Kasumi-1 (cell line): ENCODE measurements around the gene GRIK5.
"Not testable (repeated sequence)": the region's sequence is repeated elsewhere in the genome, so short reads cannot be mapped to it uniquely, and the experiment has no call there.

Experiments
- DNase-seq, 2 experiments: peaks; one replicate each; lab custom pipeline; 2025; lab: John Stamatoyannopoulos, UW

Gene GRIK5

DNA sequence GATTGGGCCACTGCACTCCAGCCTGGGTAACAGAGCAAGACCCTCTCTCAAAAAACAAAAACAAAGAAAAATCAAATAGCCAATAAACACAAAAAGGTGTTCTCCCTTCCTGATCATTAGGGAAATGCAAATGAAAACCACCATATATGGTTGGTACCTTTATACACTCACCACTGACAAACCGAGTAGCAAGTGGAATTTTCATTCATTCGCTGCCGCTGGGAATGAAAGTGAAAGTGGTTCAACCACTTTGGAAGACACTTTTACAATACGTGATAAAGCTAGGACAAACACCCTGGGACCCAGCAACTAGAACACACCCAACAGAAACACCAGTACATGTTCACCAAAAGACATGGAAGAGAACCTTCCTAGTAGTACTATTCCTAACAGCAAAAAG lies 21.0 kb downstream of the GRIK5 start:
- DNase-seq = no peak

DNA sequence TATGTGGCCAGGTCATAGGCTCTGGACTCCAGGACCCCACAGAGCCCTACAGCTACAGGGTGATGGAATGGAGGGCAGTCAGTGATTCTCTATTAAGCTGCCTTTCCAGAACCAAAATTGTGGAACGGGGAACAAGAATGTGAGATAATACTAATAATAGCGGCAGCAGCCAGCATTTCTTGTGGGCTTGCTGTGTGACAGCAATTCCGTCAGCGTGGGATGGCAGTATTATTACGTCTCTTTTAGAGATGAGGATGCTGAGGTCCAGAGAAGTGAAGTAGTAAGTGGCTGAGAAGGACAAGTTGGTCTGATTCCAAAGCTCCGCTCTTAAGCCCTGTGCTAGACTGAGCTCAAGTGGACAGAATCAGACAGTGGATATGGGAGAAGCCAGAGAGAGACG lies 24.4 kb downstream of the GRIK5 start:
- DNase-seq = no peak

DNA sequence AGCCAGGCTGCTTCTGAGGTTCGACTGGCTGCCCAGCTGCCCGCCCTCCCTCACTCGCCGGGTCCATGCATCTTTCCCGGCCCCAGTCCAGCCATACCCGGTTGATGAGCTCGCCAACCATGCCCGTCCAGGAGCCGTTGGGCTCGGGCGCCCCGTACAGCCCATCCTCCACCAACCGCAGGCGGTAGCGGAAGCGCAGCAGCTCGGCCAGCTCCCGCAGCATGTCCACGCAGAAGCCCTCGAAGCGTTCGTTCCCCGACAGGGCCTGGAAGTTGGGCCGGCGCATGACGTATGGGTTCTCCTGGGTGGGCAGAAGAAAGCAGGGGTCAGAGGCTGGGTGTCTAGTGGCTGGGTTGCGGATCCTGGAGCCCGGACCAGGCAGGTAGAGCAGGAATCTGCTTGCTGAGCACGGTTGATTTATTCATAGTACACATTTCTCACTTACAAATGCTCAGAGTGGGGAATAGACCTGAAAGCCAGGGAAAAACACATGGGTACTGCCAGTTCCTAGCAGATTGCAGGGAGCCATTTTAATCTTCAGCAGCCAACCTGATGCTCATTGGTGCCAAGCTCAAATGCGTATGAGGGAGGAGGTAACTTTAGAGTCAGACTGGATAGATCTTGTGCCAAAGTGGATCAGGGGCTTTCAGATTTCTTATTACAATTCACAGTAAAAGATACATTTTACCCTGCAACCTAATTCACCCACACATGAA lies 27.4 kb downstream of the GRIK5 start:
- no peak for DNase-seq

DNA sequence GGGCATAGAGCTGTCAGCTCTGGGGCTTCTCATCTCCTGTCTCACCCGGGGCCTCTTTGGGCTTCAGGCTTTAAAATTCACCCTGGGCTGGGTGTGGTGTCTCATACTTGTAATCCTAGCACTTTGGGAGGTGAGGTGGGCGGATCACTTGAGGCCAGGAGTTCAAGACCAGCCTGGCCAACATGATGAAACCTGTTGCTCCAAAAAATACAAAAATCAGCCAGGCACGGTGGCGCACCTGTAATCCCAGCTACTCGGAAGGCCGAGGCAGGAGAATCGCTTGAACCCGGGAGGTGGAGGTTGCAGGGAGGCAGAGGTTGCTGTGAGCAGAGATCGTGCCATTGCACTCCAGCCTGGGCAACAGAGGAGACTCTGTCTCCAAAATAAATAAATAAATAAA lies 29.5 kb downstream of the GRIK5 start:
- DNase-seq = not testable (repeated sequence)

DNA sequence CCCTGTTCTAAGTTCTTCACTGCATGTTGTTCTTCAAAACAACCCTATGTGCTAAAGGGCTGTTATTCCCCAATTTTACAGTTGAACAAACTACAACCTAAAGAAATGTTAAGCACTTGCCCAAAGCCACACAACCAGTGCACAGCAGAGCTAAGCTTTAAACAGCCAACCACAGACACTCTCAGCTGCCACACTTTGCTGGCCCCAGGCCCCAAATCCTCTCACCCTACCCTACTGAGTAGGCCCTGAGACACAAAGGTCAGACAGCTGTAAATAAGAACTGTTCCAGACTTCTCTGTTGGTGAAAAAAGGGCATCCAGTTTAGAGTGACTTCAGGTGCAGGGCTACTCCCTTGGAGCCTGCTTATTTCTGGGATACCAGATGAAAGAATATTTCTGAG lies 30.0 kb downstream of the GRIK5 start:
- no peak for DNase-seq

DNA sequence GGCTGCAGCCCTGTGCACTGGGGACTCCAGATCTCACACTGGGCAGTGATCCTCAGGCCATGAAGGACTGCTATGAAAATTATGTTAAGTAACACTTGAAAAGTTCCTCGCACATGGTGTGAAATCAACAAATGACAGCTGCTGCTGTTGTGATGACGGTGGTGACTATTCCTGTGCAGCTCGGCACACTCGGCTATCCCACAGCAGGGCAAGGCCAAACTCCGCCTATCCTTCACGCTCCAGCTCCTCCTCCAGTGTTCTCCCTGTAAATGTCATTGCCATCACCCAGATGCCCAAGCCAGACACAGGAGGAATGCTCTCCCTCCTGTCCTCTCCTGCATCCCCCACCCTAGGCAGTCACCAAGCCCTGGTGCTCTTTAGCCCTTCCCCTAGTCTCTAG lies 31.3 kb downstream of the GRIK5 start:
- no peak for DNase-seq

DNA sequence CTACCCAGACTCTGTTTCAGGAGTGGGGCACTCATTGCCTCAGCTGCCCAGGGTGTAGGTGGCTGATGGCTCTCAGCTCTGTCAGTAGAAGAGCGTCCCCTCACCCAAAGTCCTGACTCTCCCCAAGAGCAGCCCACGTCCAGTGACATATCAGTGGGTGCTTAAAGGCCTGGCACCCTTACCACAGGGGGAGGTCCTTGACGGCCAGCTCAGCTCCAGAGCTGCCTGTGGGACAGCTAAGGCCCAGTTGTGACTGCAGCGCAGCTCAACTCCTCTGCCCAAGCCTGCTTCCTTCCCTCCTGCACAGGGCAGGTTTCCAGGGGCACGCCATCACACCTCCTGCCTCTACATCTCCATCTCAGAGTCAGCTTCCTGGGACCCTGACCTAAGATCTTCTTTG lies 32.4 kb downstream of the GRIK5 start:
- DNase-seq = no peak

DNA sequence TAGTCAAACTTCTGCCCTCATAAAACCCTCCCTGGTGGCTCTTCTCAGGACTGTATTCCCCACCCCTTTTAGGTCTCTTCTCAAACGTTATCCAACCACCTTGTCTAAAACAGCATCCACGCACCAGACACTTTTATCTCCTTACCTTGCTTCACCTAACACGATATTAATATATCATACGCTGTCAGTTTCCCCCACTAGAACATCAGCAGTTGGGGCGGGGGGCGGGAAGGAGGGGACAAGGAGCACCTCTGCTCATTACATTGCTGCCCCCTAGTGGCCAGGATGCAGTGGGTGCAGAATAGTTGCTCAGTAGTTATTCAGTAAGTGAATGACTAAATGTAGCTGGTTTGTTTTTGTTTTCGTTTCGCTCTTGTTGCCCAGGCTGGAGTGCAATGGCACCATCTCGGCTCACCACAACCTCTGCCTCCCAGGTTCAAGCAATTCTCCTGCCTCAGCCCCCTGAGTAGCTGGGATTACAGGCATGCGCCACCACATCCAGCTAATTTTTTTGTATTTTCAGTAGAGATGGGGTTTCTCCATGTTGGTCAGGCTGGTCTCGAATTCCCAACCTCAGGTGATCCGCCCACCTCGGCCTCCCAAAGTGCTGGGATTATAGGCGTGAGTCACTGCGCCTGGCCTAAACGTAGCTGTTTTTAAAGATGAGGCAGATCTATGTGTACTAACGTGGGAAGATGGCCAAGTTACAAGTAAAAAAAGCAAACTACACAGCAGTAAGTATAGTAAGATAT lies 35.2 kb downstream of the GRIK5 start:
- peak; percentile 41 to 64 for DNase-seq

DNA sequence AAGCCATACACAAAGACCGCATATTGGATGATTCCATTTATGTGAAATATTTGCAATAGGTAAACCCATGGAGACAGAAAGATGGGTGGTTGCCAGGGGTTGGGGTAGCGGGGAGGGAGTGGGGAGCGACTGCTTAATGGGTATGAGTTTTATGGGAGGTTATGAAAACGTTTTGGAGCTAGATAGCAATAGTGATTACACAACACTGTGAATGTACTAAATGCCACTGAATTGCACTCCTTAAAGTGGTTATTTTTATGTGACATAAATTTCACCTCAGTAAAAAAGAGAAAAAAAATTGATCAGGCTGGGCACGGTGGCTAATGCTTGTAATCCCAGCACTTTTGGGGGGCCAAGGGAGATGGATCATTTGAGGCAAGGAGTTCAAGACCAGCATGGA lies 36.6 kb downstream of the GRIK5 start:
- no peak for DNase-seq

DNA sequence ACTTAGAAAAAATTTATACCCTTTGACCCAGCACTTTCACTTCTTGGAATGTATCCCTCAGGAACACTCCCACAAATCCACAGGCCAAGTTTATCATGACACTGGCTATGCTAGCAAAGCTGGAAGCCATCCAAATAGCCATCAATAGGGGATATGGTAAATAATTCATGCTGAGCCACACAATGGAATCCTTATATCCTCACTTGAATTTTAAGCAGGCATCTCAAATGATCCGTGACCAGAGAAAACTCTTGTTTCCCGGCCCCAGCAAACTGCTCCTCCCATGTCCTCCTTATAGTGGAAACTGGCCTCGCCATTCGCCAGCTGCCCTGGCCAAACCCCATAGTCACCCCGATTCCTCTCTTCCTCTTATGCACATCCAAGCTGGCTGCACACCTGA lies 37.6 kb downstream of the GRIK5 start:
- no peak for DNase-seq

DNA sequence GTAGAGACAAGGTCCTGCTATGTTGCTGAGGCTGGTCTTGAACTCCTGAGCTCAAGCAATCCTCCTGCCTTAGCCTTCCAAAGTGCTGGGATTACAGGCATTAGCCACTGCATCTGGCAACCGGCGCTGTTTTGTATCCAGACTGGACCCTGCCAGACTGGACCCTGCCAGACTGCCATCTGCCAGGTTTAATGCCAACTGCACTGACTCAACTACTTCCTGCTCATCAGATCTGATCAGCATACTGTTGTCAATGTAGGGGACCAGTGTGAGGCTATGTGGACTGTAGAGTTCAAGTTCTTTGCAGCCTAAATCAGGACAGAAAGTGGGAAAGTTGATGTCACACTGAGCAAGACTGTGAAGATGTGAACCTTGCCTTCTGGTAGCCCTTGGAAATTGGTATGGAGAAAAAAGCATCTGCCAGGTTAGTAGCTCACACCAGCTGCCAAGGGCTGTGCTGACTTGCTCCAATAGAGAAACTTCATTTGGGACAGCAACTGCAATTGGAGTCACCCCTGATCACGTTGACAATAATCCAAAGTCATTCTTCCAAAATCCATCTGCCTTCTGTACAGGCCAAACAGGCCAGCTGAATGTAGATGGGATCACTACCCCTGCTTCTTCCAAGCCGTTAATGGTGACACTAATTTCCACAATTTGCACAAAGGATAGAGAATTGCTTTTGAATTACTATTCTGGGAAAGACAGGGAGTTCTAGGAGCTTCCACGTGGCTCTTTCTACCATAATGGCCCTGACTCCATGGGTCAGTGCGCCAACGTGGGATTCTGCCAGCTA lies 39.2 kb downstream of the GRIK5 start:
- DNase-seq = no peak

DNA sequence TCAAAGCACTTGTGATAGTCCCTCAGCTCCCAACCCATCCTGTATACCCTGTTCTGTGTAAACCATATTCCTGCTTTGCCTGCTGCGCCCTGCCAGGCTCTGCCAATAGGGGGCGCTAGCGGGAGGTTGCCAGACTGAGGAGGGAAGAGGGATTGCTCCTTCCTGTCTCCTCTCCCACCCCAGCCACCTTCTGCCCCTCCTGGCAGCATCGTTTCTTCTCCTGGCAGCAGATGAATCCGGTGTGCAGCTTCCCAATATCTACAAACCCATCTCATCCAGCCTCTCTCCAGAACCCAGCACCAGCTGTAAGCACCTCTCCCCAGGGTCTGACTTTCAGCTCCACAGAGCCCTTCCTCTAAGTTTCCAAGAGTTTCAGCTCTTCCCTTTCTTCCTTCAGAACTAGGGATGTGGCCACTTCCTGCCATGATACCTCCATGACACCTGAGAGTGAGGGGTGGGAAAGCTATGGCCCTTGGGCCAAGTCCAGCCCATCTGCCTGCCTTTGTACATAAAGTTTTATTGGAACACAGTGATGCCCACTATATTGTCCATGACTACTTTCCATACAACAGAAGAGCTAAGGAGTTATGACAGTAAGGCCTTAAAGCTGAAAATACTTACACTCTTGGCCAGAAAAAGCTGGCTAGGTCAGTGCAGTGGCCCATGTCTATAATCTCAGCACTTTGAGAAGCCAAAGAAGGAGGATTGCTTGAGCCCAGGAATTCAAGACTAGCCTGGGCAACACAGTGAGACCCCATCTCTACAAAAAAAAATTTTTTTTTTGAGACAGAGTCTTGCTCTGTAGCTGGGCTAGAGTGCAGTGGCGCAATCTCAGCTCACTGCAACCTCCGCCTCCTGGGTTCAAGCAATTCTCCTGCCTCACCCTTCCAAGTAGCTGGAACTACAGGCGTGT lies 41.4 kb downstream of the GRIK5 start:
- DNase-seq = peak; percentile 3 to 31

DNA sequence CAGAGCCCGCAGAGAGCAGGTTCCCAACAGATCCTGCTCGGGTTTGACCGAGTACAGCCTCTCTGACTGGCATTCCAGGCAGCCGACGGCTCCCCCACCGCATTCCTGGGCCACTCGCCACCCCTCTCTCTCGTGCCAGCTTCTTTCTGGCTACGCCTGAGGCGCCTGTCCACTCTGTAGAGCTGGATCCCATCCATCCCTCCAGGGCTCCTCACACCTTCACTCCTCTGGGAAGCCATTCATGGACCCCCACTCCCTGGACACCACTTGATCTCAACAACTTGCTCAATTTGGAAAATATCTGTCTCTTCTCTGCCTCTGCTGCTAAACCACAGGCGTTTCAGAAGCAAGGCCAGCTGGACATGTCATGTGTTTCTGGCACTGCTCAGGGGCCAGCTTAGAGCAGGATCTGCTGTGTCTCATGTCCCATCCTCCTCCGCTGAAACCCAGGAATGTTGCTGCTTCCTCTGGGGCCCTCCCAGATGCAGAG lies 45.3 kb downstream of the GRIK5 start:
- no peak for DNase-seq

DNA sequence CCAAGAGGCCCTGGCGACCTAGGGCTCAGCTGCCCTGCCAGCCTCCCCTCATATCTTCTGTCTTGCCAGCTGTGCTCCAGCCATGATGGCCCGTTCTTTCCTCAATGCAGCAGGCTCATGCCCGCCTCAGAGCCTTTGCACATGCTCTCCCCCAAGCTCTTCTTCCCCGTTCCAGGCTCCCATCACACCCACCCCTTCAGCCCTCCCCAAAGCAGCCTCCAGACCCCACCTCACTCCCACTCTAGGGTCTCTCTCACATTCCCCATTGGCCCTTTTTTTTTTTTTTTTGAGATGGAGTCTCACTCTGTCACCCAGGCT lies 46.1 kb downstream of the GRIK5 start:
- DNase-seq = no peak

DNA sequence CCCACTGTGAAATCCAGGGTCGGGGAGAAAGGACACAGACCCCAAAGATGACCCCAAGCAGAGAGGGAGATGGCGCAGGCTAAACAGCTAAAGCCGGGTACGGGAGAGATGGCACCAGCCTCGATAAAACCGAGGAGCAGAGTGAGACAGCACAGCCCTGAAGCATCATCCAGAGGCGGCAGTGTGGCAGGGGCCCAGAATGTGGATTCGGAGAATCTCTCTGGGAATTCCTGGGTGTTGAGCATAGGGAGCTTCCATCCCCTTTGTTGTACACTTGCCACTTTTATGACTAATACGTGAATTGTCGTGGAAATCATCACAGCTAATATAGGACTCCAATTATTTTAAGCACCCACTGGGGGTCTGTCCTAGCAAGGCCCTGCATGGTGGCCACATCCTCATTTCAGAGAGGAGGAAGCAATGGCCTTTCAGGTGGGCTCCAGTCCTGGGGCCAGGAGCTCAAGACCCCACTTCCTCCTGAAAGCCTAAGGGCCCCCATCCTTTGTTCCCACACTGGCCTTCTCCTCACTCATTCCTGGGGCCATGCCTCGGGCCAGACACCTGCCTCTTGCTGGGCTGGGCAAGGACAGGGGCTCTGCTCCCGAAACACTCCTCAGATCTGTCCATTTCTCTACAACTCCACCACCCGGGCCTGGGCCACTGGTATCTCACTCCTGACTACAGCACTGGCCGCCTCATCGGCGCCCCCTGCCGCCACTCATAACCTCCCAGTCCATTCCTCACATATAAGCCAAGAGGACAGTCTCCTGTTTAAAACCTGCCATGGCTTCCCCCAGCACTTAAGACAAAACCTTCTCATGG lies 46.7 kb downstream of the GRIK5 start:
- DNase-seq = peak in 1 of 2 experiments; percentile 6

DNA sequence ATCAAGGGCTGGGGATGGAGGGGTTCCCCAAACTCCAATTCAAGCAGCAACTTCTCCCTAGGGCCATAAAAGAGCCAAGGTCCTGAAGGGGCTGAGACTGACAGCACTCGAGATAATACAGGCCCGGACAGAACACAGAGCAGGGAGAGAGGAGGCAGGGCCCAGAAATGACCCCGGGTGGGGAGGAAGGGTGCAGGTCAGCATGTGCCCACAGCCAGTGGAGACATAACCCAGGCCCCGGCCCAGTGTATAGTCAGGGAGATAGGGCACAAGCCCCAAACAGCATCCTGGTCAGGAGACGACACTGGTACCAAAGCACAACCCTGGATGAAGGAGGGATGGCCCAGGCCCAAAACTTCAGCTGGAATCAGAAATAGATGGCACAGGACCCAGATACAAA lies 47.4 kb downstream of the GRIK5 start:
- no peak for DNase-seq

DNA sequence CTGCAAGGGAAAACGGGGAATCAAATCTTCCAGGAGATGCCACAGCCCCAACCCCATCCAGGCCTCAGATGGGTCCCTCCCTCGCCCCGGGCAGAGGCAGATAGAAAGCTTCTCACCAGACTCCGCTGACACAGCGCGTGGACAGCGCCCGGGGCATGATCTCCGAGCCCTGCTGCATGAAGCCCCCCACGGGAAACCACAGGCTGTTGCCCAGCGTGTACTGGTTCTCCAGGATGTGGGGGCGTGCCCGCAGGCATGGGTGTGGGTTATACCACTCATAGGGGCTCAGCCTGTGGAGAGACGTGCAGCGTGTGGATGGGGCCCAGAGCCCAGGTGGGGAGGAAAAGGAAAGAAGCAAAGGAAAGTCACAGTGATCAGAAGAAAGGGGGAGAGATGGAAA lies 48.8 kb downstream of the GRIK5 start:
- DNase-seq = no peak

DNA sequence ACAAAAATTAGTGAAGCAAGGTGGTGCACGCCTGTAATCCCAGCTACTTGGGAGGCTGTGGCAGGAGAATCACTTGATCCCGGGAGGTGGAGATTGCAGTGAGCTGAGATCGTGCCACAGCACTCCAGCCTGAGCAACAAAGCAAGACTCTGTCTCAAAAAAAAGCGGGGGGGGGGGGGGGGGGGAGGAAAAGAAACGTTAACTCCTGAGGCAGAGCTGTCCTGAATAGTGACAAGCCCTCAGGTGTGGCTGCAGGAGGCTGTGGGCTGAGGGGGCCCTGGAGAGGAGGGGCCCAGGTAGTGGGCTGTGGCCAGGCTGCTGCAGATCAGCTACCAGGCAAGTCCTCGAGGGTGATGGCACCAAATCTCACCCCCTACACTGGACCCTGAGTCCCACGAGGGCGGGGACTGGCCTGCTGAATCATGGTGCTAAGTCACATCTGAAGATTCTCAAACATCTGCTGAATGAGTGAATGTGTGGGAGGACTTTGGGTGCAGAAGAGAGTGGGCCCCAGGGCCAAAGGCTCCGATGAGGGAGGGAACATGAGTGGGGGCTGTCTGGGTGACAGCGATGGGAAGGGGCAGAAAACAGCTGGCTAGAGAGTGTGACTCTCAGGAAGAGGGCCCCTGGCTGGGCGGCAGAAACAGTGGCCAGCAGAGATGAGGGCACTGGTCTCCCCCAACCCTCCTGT lies 51.4 kb downstream of the GRIK5 start:
- DNase-seq = no peak

DNA sequence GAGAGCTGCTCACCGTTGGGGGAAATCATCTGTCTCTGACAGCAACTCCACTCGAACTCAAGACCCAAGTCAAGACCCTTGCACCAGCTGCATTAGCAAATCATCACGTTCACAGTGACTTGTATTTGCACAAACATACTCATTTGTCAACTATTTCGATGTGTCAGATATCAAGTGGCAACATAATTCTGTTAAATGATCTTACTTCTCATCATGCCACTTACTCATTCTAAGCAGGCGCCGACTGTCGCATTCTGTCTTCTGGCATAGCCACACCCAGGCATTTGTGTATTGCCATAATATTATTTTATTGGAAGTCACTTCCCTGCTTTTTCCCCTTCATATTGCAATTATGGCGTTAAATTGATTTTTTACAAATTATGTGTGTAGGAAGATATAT lies 53.0 kb downstream of the GRIK5 start:
- DNase-seq = no peak

DNA sequence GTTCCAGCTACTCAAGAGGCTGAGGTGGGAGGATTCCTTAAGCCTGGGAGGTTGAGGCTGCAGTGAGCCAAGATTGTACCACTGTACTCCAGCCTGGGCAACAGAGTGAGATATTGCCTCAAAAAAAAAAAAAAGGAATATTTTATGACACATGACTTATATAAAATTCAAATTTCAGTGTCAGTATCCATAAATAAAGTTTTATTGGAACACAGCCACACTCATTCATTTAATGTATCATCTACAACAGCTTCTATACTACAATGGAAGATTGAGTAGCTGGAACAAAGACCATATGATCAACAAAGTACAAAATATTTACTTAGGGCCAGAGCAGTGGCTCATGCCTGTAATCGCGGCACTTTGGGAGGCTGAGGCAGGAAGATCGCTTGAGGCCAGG lies 57.3 kb downstream of the GRIK5 start:
- DNase-seq = not testable (repeated sequence)
